Gastroesophageal sphincter (tissue), 3 donors: ENCODE measurements around the gene TSPAN9.

Experiments used
- CTCF ChIP-seq, 4 experiments: fragments of 200-600 bp in 2 of 4; fragments of 450-650 bp in 2 of 4; sonication (generic) in 1 of 4; IDR thresholded peaks; one replicate each; pipeline ENCODE4 v1.5.1; 2017 to 2019; ENCODE audit warnings: antibody characterized with exemption in 4 of 4, mild to moderate bottlenecking in 2 of 4, moderate library complexity in 2 of 4
- POLR2A ChIP-seq, 2 donors: fragments of 450-650 bp; IDR thresholded peaks; one replicate each; pipeline ENCODE4 v1.6.1; 2017; ENCODE audit warnings: antibody characterized with exemption in 2 of 2, mild to moderate bottlenecking in 2 of 2, moderate library complexity in 1 of 2

- TF ChIP-seq CTCF (IDR thresholded peaks at IDR 0.05) (no peak), POLR2A (IDR thresholded peaks at IDR 0.05) (no peak)
Measured at GRCh38 chr12:3107071-3107583, 29.9 kb downstream of the TSPAN9 start.
